NB4 (cell line): ENCODE measurements around the gene KCTD16.
A peak's percentile ranks its signal among the peaks of the same experiment; 100 is the strongest.

Source experiments
- DNase-seq: peaks from one replicate; pipeline ENCODE4 v3.0.0; 2010; ENCODE audit warnings: low read depth
- H3K4me3 ChIP-seq: one replicate; pipeline ENCODE4 v1.5.1; 2011; ENCODE audit warnings: mild to moderate bottlenecking, low read depth, low read length, moderate library complexity
- MYC ChIP-seq: IDR thresholded peaks from 2 replicates; pipeline ENCODE4 v1.6.1; 2011; ENCODE audit warnings: low read depth, low read length
- POLR2A ChIP-seq: IDR thresholded peaks from 2 replicates; pipeline ENCODE4 v1.6.1; 2011; ENCODE audit warnings: mild to moderate bottlenecking; ENCODE audit not compliant: insufficient read length; ENCODE audit errors: extremely low read depth
- TF ChIP-seq, protein P1 (sequence below): IDR thresholded peaks from 2 replicates; pipeline ENCODE4 v1.6.1; 2011; ENCODE audit warnings: low read depth, low read length
- TF ChIP-seq, protein P2 (sequence below): IDR thresholded peaks from one replicate; pipeline ENCODE4 v1.5.1; 2012; ENCODE audit warnings: low read depth, low read length

Gene KCTD16

GRCh38 chr5:144126707-144127106 lies 44.0 kb upstream of the KCTD16 start:
- H3K4me3 ChIP-seq, result no peak overlapping the region
- no peak for DNase-seq
- TF ChIP-seq POLR2A (no peak), MYC (no peak)
- TF ChIP-seq, protein P1, sequence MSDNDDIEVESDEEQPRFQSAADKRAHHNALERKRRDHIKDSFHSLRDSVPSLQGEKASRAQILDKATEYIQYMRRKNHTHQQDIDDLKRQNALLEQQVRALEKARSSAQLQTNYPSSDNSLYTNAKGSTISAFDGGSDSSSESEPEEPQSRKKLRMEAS, result no peak
- TF ChIP-seq, protein P2, sequence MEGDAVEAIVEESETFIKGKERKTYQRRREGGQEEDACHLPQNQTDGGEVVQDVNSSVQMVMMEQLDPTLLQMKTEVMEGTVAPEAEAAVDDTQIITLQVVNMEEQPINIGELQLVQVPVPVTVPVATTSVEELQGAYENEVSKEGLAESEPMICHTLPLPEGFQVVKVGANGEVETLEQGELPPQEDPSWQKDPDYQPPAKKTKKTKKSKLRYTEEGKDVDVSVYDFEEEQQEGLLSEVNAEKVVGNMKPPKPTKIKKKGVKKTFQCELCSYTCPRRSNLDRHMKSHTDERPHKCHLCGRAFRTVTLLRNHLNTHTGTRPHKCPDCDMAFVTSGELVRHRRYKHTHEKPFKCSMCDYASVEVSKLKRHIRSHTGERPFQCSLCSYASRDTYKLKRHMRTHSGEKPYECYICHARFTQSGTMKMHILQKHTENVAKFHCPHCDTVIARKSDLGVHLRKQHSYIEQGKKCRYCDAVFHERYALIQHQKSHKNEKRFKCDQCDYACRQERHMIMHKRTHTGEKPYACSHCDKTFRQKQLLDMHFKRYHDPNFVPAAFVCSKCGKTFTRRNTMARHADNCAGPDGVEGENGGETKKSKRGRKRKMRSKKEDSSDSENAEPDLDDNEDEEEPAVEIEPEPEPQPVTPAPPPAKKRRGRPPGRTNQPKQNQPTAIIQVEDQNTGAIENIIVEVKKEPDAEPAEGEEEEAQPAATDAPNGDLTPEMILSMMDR, result no peak

- no peak overlapping the region for H3K4me3 ChIP-seq
Measured at GRCh38 chr5:144128844-144129243, 41.8 kb upstream of the KCTD16 start.

GRCh38 chr5:144130306-144130705 lies 40.4 kb upstream of the KCTD16 start:
- DNase-seq, result no peak
- TF ChIP-seq, protein P2, result no peak
- no peak for TF ChIP-seq MYC
- TF ChIP-seq, protein P1, result no peak
- TF ChIP-seq POLR2A, result no peak
- no peak overlapping the region for H3K4me3 ChIP-seq

More at GRCh38 chr5:144128844-144129243, 41.8 kb upstream of the KCTD16 start:
- no peak for TF ChIP-seq MYC
- TF ChIP-seq, protein P2, result no peak
- no peak for TF ChIP-seq POLR2A
- TF ChIP-seq, protein P1, result no peak
- DNase-seq, result no peak

GRCh38 chr5:144131261-144131660 lies 39.4 kb upstream of the KCTD16 start:
- DNase-seq, result peak; percentile 26
- TF ChIP-seq, protein P2, result no peak
- TF ChIP-seq MYC (no peak), POLR2A (no peak)
- TF ChIP-seq, protein P1, result no peak

GRCh38 chr5:144133050-144133633 lies 37.5 kb upstream of the KCTD16 start:
- H3K4me3 ChIP-seq, result no peak overlapping the region
- no peak for DNase-seq
- TF ChIP-seq MYC (no peak), POLR2A (no peak)
- TF ChIP-seq, protein P2, result no peak
- TF ChIP-seq, protein P1, result no peak

More at GRCh38 chr5:144131261-144131660, 39.4 kb upstream of the KCTD16 start:
- H3K4me3 ChIP-seq, result no peak overlapping the region
